Sciatic nerve (tissue), 2 donors: ENCODE measurements around the gene SLC9A7. TPM values are rescaled to one million over a fixed set of nuclear protein-coding genes. Genes with fewer than 3 reads are reported as not detected.

Source experiments
- ATAC-seq: fragments of 200-7000 bp; cut with Tn5 transposase; one replicate; pipeline ENCODE4 v1.9.1; 2020; ENCODE audit warnings: mild to moderate bottlenecking, moderate library complexity
- DNase-seq: peaks from one replicate; pipeline ENCODE4 v3.0.0-alpha.2; 2020; ENCODE audit warnings: low spot score
- intact Hi-C: fragments of 100-400 bp; cut with DNase I; formaldehyde crosslinking; loops from one replicate; pipeline ENCODE4 v1.14.2; 2022
- total RNA-seq: library from RNA; stranded (reverse); fragmentation: NEBNext Ultra II Directional; extraction: Animal tissue kit (Norgen Biotek cat#: 25700); gene quantifications from one replicate; pipeline ENCODE4 v1.2.1, GENCODE V29; 2021
- donor health status: DM: no; HTN: no; CAD: no.
- donor health status: DM: no; HTN: no; CAD: no.

SLC9A7 gene
- total RNA-seq, 1 donor from 2014 or later, result 6.5 TPM

DNA sequence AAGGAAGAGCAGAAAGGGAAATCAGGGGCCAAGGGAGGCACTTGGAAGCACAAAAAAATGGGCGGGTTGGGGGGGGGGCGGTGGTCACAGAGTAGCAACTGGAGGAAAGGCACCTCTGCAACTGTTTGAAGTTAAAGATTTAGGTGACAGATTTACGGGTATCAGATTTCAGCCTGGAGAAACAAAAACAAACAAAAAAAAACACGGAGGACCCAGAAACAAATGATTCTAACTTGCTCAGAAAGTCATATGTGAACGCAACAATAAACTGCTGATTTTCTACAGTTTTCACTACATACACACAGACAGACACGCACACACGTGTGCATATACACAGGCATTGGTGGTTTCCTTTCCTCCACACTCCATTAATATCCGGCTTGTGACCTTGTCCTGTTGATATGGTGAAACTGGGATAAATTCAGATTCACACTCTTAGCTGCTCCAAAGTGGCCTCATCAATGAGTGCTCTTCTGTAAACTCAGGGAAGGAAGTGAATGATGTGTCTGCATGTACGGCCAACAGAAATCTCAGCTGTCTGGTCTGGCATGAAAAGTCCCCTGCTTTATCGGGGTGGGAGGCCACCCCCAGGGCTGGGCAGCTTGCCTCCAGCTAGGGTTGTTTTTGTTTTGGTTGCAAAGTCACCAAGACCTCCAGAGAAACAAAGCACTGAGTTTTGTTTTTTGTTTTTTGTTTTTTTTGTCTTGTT is 131.1 kb downstream of the SLC9A7 start:
- peak; percentile 58 for ATAC-seq
- intact Hi-C loops, result no loop called here
- DNase-seq, result no peak

DNA sequence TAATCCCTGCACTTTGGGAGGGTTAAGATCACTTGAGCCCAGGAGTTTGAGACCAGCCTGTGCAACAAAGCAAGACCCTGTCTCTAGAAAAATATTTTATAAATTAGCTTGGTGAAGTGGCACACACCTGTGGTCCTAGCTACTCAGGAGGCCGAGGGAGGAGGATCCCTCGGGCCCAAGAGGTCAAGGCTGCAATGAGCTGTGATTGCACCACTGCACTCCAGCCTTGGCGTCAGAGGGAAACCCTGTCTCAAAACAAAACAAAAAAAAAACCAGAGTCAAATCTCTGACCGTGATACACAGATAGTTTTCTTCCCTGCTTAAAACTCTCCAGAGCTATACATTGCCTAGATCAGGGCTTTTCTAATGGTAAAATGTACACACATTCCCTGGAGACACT is 131.9 kb downstream of the SLC9A7 start:
- no peak for DNase-seq
- intact Hi-C loops, result no loop called here
- ATAC-seq, result no peak

DNA sequence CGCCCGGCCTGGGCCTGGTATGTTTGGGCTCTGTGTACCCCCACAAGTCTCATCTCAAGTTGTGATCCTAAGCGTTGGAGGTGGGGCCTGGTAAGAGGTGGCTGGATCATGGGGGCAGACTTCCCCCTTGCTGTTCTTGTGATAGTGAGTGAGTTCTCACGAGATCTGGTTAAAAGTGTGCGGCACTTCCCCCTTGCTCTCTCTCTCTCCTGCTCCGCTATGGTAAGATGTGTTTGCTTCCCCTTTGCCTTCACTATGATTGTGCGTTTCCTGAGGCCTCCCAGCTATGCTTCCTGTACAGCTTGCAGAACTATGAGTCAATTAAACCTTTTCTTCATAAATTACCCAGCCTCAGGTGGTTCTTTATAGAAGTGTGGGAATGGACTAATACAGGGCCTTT is 132.4 kb downstream of the SLC9A7 start:
- ATAC-seq (no peak), DNase-seq (no peak)
- intact Hi-C loops, result no loop called here

DNA sequence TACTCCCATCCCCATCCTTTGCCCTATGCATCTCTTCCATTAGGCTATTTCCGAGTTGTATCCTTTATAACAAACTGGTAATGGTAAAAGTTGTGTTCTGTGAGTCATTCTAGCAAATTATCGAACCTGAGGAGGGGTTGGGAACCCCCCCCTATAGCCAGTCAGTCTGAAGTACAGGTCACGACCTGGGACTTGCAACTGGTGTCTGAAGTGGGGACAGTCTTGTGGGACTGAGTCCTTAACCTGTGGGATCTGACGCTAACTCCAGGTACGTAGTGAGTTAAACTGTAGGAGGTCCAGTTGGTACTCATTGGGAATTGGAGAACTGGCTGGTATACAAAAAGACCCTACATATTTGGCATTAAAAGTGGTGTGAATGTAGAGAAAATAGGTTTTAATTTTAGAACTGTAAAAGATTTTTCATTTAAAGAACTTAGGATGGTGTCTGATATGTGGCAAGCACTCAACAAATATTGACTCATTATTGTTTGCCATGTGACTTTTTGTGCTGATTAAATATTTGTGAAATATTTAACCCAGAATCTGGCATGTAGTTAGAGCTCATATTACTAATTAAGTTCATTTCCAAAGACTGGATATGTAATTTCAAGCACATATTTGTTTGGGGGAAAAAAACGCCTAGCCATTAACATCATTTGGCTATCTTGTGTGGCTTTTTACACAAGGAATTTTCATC is 134.7 kb downstream of the SLC9A7 start:
- intact Hi-C loops, result no loop called here
- DNase-seq (no peak), ATAC-seq (no peak)

DNA sequence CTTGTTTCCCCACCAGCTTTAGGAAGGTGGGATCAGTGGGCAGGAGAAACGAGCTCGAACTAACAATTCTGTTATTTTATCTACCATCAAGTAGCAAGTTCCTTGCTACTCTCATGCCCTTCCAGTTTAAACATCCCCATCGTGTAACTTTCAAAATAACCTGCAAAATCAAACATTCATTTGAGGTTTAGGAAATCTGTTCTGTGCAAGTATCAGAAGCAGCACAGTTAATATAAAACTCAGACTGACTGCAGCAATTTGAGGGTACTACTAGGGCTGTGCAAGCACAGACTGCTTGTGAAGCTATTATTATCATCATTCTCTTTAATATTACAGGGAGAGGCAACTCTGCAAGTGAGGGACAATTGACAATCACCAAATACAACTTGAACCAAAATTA is 137.3 kb downstream of the SLC9A7 start:
- ATAC-seq (no peak), DNase-seq (no peak)
- intact Hi-C loops, result no loop called here

DNA sequence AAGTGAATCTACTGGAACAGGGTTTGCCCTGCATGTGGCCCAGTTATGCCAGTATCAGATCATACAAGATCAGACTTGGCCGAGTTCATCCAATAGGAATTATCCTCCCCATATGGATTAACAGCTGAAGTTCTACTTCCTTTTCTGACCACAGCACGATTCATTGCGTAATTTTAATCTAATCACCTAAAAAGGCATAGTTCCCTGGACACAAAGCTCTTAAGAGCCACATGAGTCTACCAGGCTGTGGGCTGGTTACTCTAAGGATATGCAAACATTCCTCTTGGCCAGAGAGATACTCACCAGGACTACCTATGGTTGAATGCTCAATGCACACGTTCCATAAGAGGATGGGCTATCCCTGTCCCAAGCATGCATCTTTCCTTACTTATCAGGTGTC is 138.4 kb downstream of the SLC9A7 start:
- ATAC-seq, result no peak
- DNase-seq, result no peak
- intact Hi-C loops, result no loop called here

DNA sequence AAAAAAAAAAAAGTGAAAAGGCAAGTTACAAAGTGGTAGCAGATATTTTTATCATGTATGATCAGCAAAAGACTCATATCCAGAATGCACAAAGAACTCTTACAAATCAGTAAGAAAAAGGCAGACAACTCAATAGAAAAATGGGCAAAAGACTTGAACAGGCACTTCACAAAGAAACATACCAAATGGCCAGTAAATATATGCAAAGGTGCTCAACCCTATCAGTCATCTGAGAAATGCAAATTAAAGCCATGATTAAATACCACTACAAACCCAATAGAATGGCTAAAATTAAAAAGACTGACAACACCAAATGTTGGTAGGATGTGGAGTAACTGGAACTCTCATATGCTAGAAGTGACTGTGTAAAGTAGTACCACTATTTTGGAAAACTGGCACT is 140.0 kb downstream of the SLC9A7 start:
- intact Hi-C loops, result no loop called here
- DNase-seq (no peak), ATAC-seq (no peak)

DNA sequence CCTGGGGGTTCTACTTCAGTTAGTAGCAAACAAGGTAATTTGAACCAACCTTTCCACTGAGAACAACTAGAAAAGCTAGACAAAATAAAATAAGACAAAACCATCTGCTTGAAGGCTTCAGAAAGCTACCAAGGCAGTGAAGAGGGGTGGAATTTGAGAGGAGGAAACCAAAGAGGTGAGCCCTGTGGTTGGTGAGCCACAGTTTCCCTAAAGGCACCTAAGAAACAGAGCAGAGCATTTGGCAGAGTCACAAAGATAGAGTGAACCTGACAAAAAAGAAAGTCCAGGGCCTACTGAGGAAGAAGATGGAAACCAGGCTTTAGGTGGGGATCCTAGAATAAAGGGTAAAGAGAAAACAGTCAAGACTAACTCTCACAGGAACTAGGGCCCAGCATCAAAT is 141.0 kb downstream of the SLC9A7 start:
- ATAC-seq (no peak), DNase-seq (no peak)
- intact Hi-C loops, result no loop called here

DNA sequence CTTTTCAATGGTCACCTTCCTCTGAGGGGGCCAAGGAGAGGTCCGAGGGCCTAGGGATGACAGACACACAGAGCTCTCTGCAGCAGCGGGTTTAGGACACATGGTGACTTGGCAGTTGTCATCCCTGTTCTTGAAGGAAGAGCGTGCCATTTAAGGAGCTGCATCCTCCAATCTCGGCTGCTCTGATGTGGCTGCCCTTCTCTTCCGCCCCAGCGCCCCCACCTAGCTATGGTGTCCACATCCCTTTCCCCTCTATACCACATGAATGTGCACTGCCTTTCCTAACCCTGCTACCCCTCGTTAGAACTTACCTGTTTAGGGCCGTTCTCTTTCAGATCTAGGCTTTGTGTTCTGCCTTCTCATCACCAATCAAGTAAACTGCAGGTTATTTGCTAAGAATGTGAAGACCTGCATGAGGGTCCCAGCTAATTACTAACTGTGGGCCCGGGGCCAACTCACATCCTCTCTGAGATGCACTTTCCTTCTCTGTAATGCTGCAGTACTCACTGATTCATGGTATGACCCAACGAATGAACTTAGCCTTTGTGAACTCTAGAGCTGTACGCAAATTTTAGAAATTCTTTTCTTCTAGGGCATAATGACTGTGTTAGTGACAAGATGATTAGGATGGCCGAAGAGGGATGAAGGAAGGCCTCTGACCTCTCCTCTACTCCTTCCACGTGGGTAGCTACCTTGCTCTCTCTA is 147.1 kb downstream of the SLC9A7 start:
- no peak for ATAC-seq
- DNase-seq, result no peak
- intact Hi-C loops, result no loop called here

DNA sequence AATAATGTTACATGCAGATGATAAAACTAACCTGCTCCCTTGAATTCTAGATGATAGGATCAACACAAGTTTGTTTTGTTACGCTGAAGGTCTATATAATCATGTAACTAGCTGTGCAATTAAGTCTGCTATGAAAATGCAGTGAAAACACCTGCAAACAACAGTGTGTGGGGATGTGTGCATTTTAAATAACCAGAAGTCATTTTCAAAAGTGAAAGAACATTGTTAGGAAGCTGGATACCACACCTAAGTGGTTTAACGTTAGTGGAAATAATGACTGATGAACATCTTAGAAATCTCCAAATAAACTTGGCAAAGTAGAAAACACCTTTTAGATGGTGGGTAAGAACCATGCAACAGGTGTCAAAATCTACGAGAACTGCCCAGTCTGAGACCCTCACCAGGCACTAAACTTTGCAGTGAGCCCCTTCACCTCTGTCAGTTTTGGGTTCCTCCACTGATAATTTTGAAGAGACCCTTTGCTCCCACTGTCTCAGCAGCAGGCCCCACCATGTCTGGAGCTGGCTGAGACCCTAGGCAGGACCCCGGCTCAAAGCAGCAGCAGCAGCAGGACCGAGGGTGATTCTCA is 148.8 kb downstream of the SLC9A7 start:
- intact Hi-C loops, result no loop called here

DNA sequence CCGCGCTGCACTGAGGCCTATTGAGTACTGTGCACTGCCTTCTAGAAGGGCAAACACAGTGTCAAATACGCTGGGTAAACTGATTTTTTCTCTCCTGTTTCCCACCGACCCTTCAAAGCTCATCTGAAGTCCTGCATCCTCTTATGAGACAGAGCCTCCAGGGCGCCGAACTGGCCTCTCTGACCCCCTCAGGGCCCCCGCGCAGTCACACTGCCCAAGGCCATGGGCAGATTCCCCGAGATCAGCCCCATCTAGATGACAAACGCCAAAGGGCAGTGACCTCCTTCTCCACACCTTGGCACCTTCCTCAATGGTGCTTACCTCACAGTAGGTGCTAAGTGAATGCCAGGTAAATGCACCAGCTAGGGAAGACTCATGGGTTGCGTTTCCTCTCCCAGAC is 151.0 kb downstream of the SLC9A7 start:
- no peak for ATAC-seq

More for the DNA sequence above, 148.8 kb downstream of the SLC9A7 start:
- DNase-seq (no peak), ATAC-seq (no peak)

DNA sequence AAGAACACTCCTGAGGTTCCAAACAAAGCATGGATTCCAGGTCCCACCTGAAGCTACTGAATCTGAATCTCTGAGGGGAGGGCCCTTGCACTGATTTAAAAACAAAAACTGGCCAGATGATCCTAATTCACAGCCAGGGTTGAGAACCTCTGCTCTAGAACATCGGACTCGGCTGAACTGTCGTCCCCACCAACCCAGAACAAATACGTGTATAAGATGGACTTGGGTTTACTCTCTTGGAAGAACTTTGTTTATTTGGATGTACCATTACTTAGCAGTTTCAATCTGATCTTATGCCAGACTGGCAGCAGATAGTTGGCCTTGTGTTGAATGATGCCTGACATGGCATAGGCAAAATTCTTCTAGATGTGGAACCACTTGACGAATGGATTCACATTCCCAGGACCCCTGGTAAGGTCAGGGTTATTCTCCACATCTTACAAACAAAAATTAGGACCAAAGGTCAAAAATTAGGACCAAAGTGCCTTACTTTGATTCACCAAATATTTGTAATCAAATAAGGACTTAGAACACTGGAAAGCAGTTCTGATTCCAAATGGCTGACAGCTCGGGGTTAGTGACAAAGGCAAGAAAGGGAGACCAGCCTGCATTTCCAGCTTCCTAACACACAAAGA is 156.3 kb downstream of the SLC9A7 start:
- intact Hi-C loops, result no loop called here
- no peak for ATAC-seq
- no peak for DNase-seq

More for the DNA sequence above, 151.0 kb downstream of the SLC9A7 start:
- no peak for DNase-seq
- intact Hi-C loops, result no loop called here

DNA sequence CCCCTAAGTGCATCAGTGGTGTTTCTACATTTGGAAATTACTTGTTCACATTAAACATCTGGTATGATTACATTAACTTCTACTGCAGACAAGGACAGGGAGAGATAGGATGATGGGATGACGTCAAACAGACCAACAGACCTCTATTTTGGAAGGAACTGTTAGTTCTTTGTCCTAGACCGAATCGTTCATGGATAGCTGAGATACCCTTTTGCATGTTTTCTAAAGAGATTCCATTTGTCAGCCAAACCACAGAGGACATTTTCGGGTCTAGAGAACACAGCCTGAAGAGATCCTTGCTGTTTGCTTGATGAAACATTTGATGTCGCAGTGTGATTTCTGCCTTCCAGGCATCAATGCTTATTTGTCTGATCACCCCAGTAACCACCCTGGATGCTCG is 157.6 kb downstream of the SLC9A7 start:
- DNase-seq (no peak), ATAC-seq (peak; percentile 82)
- intact Hi-C loops, result no loop called here

DNA sequence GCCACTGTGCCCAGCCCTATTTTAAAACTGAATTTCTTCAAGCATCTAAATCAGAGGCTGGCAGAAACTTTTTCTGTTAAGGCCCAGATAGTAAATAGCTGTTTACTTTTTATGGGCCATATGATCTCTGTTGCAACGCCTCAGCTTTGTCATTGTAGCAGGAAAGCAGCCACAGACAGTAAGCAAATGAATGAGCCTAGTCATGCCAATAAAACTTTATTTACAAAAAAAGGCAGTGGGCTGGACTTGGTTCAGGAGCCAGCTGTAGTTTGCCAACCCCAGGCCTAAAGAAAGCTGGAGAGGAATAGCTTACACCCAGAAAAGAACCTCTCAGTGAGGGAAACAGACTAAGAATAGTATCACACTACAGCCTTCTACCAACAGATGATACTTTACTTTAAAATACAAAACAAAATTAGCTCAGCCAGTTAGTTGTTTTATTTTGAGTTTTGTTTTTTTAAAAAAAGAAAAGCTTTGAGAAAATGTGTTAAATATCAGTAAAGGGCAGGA is 159.8 kb downstream of the SLC9A7 start:
- intact Hi-C loops, result no loop called here
- no peak for ATAC-seq
- no peak for DNase-seq

DNA sequence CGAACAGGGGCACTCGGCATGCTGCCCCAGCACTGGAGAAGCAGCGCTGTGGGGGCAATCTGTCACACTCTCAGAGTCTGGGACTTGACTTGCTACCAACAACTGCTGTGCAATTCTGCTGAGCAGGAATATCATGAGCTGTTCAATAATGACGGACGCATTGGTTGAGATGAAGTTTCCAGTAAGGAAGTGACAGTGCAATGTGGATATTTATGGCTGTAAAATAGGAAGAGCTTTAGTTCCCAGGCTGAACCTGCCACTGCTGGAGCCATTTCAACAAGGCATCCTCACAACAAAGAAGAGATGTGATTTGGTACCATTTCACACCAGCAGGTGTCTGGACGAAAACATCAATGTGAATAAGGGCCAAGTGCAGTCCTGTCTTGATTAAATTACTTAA is 161.1 kb downstream of the SLC9A7 start:
- no peak for DNase-seq
- intact Hi-C loops, result no loop called here
- ATAC-seq, result no peak

DNA sequence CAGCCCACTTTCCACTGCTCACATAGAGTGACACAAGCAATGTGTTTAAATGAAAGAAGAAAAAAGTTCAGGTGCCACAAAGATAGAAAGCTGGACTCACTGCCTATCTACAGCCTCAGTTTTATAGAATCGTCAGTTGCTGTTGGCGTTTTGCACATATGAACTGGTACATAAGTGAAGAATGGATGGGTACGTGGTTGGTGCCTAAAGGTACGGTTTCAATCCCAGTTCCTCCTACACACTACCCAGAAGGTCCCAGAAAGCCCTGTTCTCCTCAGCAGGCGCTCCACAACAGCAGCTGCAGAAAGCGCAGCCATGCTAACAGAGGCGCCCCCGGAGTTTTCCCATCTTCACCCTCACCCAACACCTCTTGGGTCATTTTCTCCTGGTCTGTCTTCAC is 161.7 kb downstream of the SLC9A7 start:
- no peak for ATAC-seq
- DNase-seq, result no peak
- intact Hi-C loops, result no loop called here

DNA sequence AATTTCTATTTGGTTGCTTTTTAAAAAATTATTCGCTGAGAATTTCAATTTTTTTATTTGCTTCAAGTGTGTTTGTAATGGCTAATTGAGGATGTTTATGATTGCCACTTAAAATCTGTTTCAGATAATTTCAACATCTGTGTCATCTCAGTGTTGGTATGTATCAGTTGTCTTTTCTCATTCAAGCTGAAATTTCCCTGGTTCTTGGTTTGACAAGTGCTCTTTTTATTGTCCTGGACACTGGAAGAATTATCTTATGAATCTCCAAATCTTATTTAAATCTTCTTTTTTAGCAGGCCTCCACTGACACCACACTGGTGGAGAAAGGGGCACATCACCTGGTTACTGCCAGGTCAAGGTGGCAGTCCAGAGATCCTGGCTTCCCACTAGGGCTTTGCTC is 163.8 kb downstream of the SLC9A7 start:
- intact Hi-C loops, result no loop called here
- ATAC-seq, result no peak

DNA sequence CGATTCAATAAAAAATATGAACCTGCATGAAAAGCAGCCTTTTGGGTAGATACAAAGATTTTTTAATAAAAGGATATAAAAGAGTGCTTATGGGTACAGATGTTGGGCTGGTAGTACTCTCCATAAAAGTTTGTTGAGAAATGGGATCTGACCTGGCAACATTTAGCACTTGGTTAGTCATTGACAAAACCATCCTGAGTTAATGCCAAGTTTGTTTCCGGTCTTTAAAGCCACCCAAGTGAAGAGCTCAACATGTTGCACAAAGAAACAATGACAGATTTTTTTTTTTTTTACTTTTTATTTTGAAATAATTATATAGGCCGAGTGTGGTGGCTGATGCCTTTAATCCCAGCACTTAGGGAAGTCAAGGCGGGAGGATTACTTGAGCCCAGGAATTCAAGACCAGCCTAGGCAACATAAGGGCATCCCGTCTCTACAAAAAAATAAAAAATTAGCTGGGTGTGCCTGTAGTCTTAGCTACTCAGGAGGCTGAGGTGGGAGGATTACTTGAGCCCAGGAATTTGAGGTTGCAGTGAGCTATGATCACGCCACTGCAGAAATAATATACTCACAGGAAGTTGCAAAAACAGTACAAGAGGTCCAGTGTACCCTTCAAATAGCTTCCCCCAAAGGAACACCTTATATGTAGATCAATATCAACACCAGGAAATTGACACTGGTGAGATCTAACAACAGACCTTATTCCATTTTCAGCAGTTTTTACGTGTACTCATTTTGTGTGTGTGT is 168.8 kb downstream of the SLC9A7 start:
- ATAC-seq, result no peak
- DNase-seq, result no peak
- intact Hi-C loops, result no loop called here

More for the DNA sequence above, 163.8 kb downstream of the SLC9A7 start:
- no peak for DNase-seq

DNA sequence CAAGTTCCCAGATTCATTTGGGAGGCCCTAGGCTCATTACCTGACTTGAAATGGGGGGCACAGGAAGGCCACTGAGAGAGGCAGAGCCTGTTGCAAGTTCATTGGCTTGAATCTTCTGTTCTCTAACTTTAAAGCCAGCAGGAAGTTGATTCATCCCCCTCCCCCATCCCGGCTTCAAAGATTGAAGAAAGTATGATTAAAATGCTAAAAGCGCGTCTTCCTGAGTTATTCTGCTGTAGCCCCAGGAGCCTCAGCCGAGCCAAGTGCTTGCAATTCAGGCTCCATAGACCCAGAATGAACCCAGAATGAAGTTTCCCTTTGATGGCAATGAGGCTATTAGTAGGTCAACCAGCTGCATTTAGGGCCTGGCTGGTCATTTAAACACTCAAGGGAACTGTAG is 170.7 kb downstream of the SLC9A7 start:
- peak; percentile 92 for ATAC-seq
- intact Hi-C loops, result no loop called here
- no peak for DNase-seq
